Measurements from ENCODE around the gene PTTG1IP.

GRCh38 chr21:44803651-44804050, 69.8 kb downstream of the PTTG1IP start:
- TF ChIP-seq CTCF (conservative IDR thresholded peaks at IDR 0.05 in 1 of 2, IDR thresholded peaks at IDR 0.05 in 1 of 2; ENCODE audit: low read depth in 1 of 2, low read length in 2 of 2) (no peak), EZH2 (IDR thresholded peaks at IDR 0.05; ENCODE audit: low read length, missing control alignments) (no peak)
